Measurements from ENCODE around the gene RNF214.

Gene RNF214

GRCh38 chr11:117193130-117194020, 39.1 kb upstream of the RNF214 start:
- Mint-ChIP-seq H3K4me3 (no peak overlapping the region), H3K27ac (peak overlapping the region; percentile 53), H3K4me1 (no peaks in the 10 kb centered on the region), H3K9me3 (no peaks in the 10 kb centered on the region), H3K36me3 (peaks cover 14% of the 10 kb centered on the region)
- ATAC-seq (no peak), DNase-seq (ENCODE audit: low spot score in 2 of 2) (no peak)

GRCh38 chr11:117194267-117194666, 38.2 kb upstream of the RNF214 start:
- H3K4me3 Mint-ChIP-seq = no peak overlapping the region
- peak overlapping the region; percentile 51 for H3K27ac Mint-ChIP-seq
- peaks cover 11% of the 10 kb centered on the region for H3K36me3 Mint-ChIP-seq

GRCh38 chr11:117195258-117195657, 37.2 kb upstream of the RNF214 start:
- H3K4me3 Mint-ChIP-seq = no peak overlapping the region
- ATAC-seq (no peak), DNase-seq (ENCODE audit: low spot score in 2 of 2) (no peak)
- H3K4me1 Mint-ChIP-seq = no peaks in the 10 kb centered on the region
- H3K9me3 Mint-ChIP-seq = no peaks in the 10 kb centered on the region
- H3K27ac Mint-ChIP-seq = peak overlapping the region; percentile 51
- peaks cover 7% of the 10 kb centered on the region for H3K36me3 Mint-ChIP-seq

More at GRCh38 chr11:117194267-117194666, 38.2 kb upstream of the RNF214 start:
- no peaks in the 10 kb centered on the region for H3K4me1 Mint-ChIP-seq
- no peaks in the 10 kb centered on the region for H3K9me3 Mint-ChIP-seq
- DNase-seq (ENCODE audit: low spot score in 2 of 2) (no peak), ATAC-seq (no peak)

DNA sequence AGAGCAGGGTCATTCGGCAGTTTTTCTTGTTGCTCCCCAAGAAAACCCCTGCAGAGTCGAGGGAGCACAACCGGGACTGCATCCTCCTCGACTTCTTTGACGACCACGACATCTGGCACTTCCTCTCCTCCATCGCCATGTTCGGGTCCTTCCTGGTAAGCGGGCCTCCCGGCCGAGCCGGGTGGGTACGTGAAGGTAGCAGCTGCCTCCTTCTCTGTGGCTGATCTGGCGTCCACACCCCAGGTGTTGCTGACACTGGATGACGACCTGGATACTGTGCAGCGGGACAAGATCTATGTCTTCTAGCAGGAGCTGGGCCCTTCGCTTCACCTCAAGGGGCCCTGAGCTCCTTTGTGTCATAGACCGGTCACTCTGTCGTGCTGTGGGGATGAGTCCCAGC, 36.7 kb upstream of the RNF214 start:
- Mint-ChIP-seq H3K36me3 (peaks cover 7% of the 10 kb centered on the region), H3K4me3 (no peak overlapping the region), H3K27ac (peak overlapping the region; percentile 51), H3K4me1 (no peaks in the 10 kb centered on the region), H3K9me3 (no peaks in the 10 kb centered on the region)
- ATAC-seq = no peak
- no peak for DNase-seq (ENCODE audit: low spot score in 2 of 2)

GRCh38 chr11:117197006-117197405, 35.5 kb upstream of the RNF214 start:
- H3K9me3 Mint-ChIP-seq = no peaks in the 10 kb centered on the region
- no peak overlapping the region for H3K4me3 Mint-ChIP-seq
- no peak for DNase-seq (ENCODE audit: low spot score in 2 of 2)
- H3K36me3 Mint-ChIP-seq = peaks cover 7% of the 10 kb centered on the region
- H3K4me1 Mint-ChIP-seq = no peaks in the 10 kb centered on the region
- no peak overlapping the region for H3K27ac Mint-ChIP-seq
- no peak for ATAC-seq

DNA sequence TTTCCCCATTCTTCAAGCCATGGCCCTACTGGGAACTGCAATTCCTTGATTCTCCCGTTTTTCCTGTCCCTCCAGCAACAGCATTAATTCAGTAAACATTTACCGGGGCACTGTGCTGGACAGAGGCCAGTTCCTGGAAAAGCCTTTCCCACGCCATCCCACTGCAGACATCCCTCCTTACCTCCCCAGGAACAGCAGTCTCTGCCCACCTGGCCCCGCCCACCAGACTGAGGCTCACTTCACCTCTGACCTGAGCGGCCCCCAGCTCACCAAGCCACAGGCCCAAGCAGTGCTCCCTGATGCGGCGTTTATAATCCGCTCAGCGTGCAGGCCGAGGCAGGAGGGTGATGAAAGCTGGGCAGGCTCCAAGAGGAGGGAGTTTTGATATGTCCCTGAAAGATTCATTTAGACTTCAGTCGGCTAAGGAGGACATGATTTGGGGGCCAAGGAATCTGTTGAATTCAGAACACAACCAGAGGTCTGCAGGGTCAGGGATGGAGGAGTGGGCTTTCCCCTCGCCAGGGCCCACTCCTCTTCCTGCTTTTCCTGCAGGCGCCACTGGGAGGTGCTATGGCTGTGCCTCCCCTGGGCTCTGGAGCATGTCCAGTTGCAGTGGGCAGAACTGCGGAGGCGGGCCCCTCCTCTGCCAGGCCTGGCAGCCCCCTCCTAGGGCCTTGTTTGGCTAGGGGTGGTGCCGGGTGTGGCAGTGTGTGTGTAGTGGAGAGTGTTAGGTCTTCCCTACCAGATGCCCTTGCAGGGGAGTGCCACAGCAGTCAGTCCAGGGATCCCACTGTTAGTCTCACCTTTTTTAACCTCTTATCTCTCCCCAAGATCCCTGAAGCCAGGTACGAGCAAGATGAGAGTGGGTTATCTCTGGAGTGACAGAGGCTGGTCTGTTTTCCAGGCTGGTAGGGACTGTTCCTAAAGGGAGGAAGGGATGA, 34.7 kb upstream of the RNF214 start:
- H3K4me3 Mint-ChIP-seq = no peak overlapping the region

DNA sequence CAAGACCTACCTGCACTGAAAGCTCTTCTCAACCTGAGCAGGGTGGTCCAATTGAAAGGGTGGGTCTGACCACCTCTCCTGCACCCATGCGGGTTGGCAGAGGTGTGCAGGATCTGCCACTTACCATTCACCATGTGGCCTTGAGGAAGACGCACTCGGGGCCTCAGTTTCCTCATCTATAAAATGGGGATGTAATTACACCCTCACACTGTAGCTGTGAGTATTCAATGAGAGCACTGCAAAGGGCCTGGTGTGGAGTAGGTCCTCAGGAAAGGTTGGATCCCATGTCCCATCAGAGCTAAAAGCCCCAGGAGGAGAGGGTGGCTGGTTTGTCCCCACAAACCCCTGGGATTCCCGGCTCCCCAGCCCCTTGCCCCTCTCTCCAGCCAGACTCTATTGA, 33.9 kb upstream of the RNF214 start:
- ATAC-seq = no peak
- Mint-ChIP-seq H3K4me1 (peaks cover under 1% of the 10 kb centered on the region), H3K27ac (peak overlapping the region; percentile 81)

More for the DNA sequence above, 34.7 kb upstream of the RNF214 start:
- H3K36me3 Mint-ChIP-seq = peaks cover 7% of the 10 kb centered on the region
- no peak overlapping the region for H3K27ac Mint-ChIP-seq
- ATAC-seq = no peak
- H3K9me3 Mint-ChIP-seq = no peaks in the 10 kb centered on the region
- no peaks in the 10 kb centered on the region for H3K4me1 Mint-ChIP-seq
- no peak for DNase-seq (ENCODE audit: low spot score in 2 of 2)

GRCh38 chr11:117199053-117199915, 33.2 kb upstream of the RNF214 start, which contains the start of gene TAGLN:
Gene TAGLN (plus strand): TSS chr11:117199370. CDS start chr11:117203014, 3,644 bp downstream.
- no peak for DNase-seq (ENCODE audit: low spot score in 2 of 2)
- Mint-ChIP-seq H3K9me3 (no peaks in the 10 kb centered on the region), H3K27ac (peak within 1 kb of the TSS; percentile 81), H3K4me3 (no peak within 1 kb of the TSS), H3K4me1 (peaks cover 6% of the 10 kb centered on the region), H3K36me3 (peaks cover 19% of the 10 kb centered on the region)
- no peak for ATAC-seq

More for the DNA sequence above, 33.9 kb upstream of the RNF214 start:
- Mint-ChIP-seq H3K9me3 (no peaks in the 10 kb centered on the region), H3K36me3 (peaks cover 12% of the 10 kb centered on the region), H3K4me3 (no peak overlapping the region)
- DNase-seq (ENCODE audit: low spot score in 2 of 2) = no peak

- Mint-ChIP-seq H3K27ac (peak overlapping the region; percentile 81), H3K9me3 (no peaks in the 10 kb centered on the region), H3K36me3 (peaks cover 28% of the 10 kb centered on the region), H3K4me1 (peaks cover 6% of the 10 kb centered on the region), H3K4me3 (no peak overlapping the region)
- no peak for DNase-seq (ENCODE audit: low spot score in 2 of 2)
- ATAC-seq = no peak
Measured at GRCh38 chr11:117199916-117200812, 32.3 kb upstream of the RNF214 start.

DNA sequence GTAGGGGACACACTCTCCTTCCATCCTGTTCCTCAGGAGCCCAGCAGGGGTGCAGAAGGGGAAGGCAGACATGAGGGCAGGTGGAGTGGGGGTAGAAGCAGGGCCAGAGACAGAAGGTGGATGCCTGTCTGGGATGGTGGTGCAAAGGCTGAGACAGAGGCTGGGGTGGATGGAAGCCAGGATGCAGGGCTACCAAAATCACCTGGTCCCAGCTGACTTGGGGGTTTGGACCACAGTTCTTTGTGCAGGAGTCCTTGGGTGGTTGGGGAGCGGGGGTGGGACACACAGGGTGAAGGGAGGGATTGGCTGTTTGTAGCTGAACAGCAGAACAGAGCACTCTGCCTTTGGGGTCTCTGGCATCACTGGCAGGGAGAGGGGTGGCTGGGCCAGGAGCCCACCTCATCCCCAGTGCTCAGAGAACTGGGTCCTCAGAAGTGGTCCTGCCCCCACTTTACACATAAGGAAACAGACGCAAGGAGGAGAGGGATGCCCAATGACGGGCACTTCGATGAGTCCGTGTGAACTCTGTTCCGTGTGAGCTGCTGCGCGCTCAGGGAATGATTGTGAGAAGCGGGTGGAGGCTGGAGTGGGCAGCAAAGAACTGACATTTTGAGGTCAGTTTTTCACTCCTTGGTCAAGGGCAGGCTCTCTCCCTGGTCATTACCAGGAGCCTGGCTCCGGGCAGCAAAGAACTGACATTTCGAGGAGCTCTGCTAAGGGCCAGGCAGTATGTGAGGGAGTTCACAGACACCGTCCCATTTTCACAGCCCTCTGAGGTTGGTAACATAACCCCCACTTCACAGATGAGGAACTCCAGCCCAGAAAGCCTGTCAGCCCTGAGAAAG, 31.4 kb upstream of the RNF214 start:
- H3K9me3 Mint-ChIP-seq = no peaks in the 10 kb centered on the region
- ATAC-seq (no peak), DNase-seq (ENCODE audit: low spot score in 2 of 2) (no peak)
- H3K27ac Mint-ChIP-seq = peak overlapping the region; percentile 26
- H3K4me1 Mint-ChIP-seq = peaks cover 6% of the 10 kb centered on the region
- peaks cover 31% of the 10 kb centered on the region for H3K36me3 Mint-ChIP-seq
- no peak overlapping the region for H3K4me3 Mint-ChIP-seq

DNA sequence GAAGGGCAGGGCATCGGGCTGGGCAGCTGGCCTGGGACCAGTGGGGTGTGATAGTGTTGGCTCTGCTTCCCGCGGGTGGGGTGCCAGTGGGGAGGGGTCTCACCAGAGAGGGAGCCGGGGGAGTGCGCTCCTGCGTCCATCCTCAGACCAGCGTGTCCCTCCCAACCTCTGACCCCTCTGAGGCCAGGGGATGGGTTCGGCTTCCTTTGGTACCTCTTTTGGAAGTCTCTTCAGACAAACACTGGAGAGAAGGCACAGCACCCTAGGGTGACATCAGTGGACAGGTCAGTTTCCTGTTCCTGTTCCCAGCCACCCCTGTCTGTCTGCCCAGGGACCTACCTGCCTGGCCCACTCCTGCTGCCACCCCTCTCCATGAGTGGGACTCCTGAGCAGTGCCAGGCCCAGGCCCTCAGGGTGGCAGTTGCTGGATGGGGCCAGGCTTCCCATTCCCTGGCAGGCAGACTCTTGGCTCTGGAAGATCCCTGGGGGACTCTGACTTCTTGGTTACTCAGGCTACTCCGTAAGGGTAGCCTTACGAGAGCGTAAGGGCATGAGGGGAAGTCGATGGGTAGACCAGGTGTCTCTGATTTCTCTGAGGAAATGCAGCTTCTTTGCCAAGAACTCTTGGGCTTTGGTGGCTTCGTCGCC, 30.7 kb upstream of the RNF214 start:
- H3K27ac Mint-ChIP-seq = peak overlapping the region; percentile 55
- ATAC-seq = no peak
- peaks cover 28% of the 10 kb centered on the region for H3K36me3 Mint-ChIP-seq
- H3K4me1 Mint-ChIP-seq = peaks cover 6% of the 10 kb centered on the region
- no peak overlapping the region for H3K4me3 Mint-ChIP-seq
- no peak for DNase-seq (ENCODE audit: low spot score in 2 of 2)
- H3K9me3 Mint-ChIP-seq = no peaks in the 10 kb centered on the region

GRCh38 chr11:117202386-117203068, 29.9 kb upstream of the RNF214 start:
- ATAC-seq (no peak), DNase-seq (ENCODE audit: low spot score in 2 of 2) (no peak)
- Mint-ChIP-seq H3K9me3 (no peaks in the 10 kb centered on the region), H3K4me3 (no peak overlapping the region), H3K36me3 (peaks cover 28% of the 10 kb centered on the region), H3K27ac (peak overlapping the region; percentile 55), H3K4me1 (peaks cover 6% of the 10 kb centered on the region)

Data from stimulated activated effector memory CD8-positive, alpha-beta T cell treated with anti-CD3 and anti-CD28 coated beads, Interleukin-12 subunit alpha, Interleukin-12 subunit beta, amount 100 ng/mL, for 72 hours (primary cell).